Upper lobe of left lung (tissue), 4 donors: ENCODE results near the gene PLD2.

ENCODE experiments used
- EP300 ChIP-seq, 4 donors: sonication (generic); formaldehyde crosslinking; IDR thresholded peaks; one replicate each; pipeline ENCODE4 v1.5.1; 2017; ENCODE audit warnings: antibody characterized with exemption in 4 of 4, control low read depth in 2 of 4
- POLR2A ChIP-seq, 4 donors: fragments of 450-650 bp; IDR thresholded peaks; one replicate each; pipeline ENCODE4 v1.5.1; 2016 to 2017; ENCODE audit warnings: antibody characterized with exemption in 4 of 4, mild to moderate bottlenecking in 2 of 4
- TF ChIP-seq, protein P1 (sequence below), 6 experiments: fragments of 450-650 bp in 4 of 6; fragments of 200-600 bp in 2 of 6; sonication (generic) in 2 of 6; IDR thresholded peaks; one replicate each; pipeline ENCODE4 v1.5.1; 2016 to 2019; ENCODE audit warnings: antibody characterized with exemption in 6 of 6

GRCh38 chr17:4789701-4789950 is 17.3 kb upstream of the PLD2 start:
- TF ChIP-seq, protein P1, sequence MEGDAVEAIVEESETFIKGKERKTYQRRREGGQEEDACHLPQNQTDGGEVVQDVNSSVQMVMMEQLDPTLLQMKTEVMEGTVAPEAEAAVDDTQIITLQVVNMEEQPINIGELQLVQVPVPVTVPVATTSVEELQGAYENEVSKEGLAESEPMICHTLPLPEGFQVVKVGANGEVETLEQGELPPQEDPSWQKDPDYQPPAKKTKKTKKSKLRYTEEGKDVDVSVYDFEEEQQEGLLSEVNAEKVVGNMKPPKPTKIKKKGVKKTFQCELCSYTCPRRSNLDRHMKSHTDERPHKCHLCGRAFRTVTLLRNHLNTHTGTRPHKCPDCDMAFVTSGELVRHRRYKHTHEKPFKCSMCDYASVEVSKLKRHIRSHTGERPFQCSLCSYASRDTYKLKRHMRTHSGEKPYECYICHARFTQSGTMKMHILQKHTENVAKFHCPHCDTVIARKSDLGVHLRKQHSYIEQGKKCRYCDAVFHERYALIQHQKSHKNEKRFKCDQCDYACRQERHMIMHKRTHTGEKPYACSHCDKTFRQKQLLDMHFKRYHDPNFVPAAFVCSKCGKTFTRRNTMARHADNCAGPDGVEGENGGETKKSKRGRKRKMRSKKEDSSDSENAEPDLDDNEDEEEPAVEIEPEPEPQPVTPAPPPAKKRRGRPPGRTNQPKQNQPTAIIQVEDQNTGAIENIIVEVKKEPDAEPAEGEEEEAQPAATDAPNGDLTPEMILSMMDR (IDR thresholded peaks at IDR 0.05) = no peak
- TF ChIP-seq POLR2A (IDR thresholded peaks at IDR 0.05) (no peak), EP300 (IDR thresholded peaks at IDR 0.05) (no peak)
